Astrocyte of the spinal cord (primary cell): ENCODE data around the gene JPH3.

Source experiments
- DNase-seq: peaks from one replicate; pipeline ENCODE4 v3.0.0; 2011; ENCODE audit warnings: low read depth, low spot score
- H3K4me3 ChIP-seq: 2 replicates; pipeline ENCODE4 v1.5.1; 2011; ENCODE audit warnings: low read depth, mild to moderate bottlenecking, low read length, moderate library complexity
- CTCF ChIP-seq: IDR thresholded peaks from 2 replicates; pipeline ENCODE4 v1.5.1; 2012; ENCODE audit warnings: low read depth, mild to moderate bottlenecking, low read length, inconsistent platforms
- in situ Hi-C: cut with HindIII; loops from 2 replicates; pipeline ENCODE4 v1.10.0; 2017; ENCODE audit warnings: low sequenced_read_pairs

Gene JPH3

GRCh38 chr16:87695534-87695933 is 93.2 kb downstream of the JPH3 start:
- no peak overlapping the region for H3K4me3 ChIP-seq
- no peak for TF ChIP-seq CTCF
- in situ Hi-C loops = no loop called here
- DNase-seq = no peak

DNA sequence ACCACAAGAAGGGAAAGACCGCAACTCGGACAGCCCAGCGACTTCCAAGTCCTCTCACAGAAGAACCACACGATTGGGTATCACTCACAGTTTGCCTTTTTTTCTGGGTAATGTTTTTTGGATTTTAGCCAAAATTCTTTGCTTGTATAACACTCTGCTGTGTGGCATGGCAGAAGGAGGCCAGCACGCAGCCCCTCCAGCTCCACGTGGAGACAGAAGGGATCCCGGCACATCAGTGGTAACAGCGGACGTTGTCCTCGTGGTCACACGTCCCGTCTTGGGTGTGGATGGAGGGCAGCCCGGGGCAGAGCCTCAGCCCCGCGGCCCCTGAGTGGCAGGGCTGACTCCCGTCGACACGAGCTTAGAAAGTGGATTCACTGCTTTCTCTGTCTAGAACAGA is 94.4 kb downstream of the JPH3 start:
- TF ChIP-seq CTCF = no peak
- H3K4me3 ChIP-seq = no peak overlapping the region
- DNase-seq = no peak
- in situ Hi-C loops = no loop called here

- in situ Hi-C loops = no loop called here
- DNase-seq = no peak
- TF ChIP-seq CTCF = no peak
- H3K4me3 ChIP-seq = no peak overlapping the region
These were observed 94.9 kb downstream of the JPH3 start for GRCh38 chr16:87697256-87697655.

DNA sequence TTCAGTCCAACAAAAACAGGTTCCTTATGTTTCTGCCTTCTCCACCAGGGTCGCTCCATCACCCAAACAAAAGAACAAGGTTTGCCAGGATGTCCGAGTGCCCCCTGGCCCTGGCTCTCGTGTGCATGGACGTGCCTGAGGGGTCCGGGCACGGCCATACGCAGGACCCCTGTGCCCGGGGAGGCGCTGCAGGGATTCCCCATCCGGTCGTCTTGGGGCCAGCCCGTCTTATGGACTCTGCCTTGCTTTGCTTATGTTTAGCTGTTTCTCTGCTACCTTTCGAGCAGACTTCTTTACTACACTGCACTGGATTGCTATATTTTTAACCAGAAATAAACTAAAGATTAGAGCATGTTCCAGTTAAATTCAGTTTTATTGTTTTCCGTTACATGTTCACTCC is 95.5 kb downstream of the JPH3 start:
- no peak for DNase-seq
- H3K4me3 ChIP-seq = no peak overlapping the region
- in situ Hi-C loops = no loop called here
- no peak for TF ChIP-seq CTCF

DNA sequence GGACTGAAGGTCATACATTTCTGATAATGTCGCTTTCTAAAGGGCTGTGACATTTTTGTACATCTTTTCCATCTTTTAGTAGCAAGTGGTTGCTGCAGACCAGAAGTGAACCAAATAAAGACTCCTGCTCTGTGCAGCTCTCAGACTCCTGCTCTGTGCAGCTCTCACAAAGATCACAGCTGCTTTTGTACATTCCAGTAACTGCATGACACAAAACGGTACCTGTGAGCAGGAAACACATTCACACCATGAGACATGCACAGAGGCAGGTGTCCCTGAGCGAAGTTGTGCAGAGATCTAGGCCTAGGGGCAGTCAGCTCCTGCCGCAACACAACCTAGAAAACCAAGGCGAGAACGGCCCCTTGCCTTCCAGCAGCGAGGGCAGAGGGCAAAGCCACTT is 95.9 kb downstream of the JPH3 start:
- TF ChIP-seq CTCF = no peak
- H3K4me3 ChIP-seq = no peak overlapping the region
- in situ Hi-C loops = no loop called here
- DNase-seq = no peak

GRCh38 chr16:87698676-87699199 is 96.4 kb downstream of the JPH3 start:
- DNase-seq = no peak
- H3K4me3 ChIP-seq = no peak overlapping the region
- in situ Hi-C loops = no loop called here
- no peak for TF ChIP-seq CTCF
